Measurements from ENCODE around the gene LBX2.
"Not testable (repeated sequence)": the region's sequence is repeated elsewhere in the genome, so short reads cannot be mapped to it uniquely, and the experiment has no call there.

Gene LBX2

GRCh38 chr2:74482801-74483674, 16.4 kb downstream of the LBX2 start, which contains the start of the genes CCDC142 and TTC31:
CCDC142 (minus strand) TSS chr2:74482998; CDS start chr2:74482837, 161 bp downstream.
TTC31 (plus strand) TSS chr2:74483081; CDS start chr2:74483096, 15 bp downstream.
- peak; percentile 84 to 99 (median 99) for DNase-seq

DNA sequence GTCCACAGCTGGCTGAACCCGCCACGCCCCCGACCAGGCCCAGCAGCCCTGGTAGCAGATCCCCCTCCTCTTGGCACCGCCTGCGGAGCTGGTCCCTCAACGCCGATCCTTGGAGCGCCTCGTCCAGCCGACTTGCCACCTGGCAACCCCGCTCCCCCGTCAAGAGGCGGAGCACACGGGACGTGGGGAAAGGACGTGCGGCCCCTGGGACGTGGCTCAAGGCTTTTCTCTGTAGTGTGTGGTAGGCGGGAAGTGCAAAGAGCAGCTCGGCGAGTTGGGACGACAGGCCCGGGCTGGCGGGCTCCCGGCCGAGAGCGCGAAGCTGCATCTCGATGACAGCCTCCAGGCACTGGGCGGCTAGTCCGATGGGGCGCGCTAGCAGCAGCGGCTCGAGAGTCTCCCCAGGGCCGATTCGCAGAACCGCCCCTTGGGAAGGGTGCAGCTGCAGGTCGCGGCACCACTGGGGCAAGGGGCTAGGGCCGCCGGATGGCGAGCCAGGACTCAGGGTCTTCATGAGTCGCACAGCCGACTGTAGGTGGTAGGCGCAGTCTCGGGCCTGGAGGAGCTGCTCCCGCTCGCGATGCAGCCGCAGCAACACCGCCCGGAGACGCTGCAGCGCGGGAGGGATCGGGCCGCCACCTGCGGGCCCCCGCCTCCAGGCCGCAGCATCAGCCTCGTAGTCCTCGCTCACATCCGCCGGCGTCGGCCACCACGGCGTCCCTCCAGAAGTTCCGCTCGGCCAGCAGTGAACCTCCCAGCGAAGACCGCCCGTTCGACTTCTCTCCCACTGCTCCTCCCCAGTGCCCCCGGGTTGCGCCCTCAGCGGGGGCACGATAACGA, 17.2 kb downstream of the LBX2 start:
- DNase-seq = peak in 2 of 3 experiments; percentile 70 to 95

DNA sequence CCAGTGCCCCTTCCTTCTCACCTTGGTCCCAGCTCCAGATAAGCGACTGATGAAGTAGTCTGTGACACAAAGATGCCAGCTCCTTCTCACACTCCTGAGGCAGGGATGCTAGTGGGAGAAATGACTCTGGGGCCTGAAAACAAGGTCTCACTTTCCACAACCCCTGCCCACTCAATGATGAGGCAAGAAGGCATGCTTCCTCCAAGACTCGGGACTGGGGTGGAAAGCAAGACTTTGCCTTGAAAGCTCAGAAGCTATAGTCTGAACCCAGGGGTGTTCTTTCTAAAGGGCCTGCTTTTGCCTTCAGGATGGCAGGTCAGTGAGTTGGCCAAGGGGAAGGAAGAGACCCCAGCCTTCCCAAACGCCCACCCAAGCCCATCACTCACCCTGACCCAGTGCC, 18.0 kb downstream of the LBX2 start:
- DNase-seq = no peak

GRCh38 chr2:74474899-74475298, 24.5 kb downstream of the LBX2 start:
- no peak for DNase-seq

GRCh38 chr2:74474481-74474880, 24.9 kb downstream of the LBX2 start:
- no peak for DNase-seq

DNA sequence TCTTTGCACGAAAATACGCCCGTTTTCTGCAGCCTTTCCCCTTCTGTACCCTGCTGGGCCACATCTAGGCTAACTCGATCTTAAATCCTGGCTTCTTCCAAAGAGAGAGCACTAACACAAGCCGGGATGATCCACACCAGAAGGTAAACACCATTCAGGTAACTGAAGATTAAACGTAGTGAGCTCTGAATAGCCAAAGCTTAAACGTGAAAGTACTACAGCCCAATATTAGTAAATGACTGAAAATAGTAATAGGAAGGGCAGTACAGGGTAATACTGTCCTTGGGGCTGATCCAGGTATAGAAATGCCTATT, 26.5 kb downstream of the LBX2 start:
- no peak for DNase-seq

DNA sequence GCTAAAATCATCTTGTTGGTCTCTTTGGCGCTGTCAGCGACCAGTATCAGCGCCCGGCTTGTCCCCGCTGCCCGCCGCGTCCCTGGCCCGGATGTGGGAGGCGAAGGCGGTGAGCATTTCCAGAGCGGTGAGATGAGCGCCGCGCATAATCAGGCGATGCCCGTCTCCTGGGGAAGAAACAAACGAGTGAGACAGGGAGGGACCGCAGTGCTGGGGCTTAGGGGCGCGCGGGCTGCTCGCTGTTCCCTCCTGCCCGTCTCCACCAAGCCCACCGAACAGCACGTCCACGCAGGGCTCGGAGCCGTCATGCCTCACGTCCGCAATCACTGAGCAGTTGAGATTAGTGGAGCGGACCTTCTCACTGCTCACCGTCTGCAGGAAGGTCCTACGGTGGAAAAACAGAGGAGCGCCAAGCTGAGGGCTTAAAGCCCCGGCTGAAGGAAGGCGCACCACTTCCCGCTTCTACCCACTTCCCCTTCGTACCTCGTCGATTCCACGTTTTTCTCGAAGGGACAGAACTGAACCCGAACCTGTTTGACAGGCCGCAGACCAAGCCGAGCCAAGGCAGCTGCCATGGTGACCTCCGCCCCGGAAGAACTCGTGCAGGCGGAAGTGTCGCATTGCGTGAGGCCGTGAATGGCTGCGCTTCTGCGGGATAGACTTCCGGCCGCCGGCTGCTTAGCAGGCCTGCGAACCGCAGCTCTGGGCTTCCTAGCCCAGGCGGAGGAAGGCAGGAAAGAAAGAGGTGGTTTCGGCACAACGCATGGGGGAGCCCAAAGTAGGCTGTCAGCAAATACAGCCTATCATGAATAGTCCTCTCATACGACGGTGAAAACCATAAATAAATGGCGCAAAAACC, 27.1 kb downstream of the LBX2 start, which contains the start of gene MRPL53:
Gene MRPL53, minus strand, starts transcription at position 595 of the 859 bp plus-strand sequence. Its CDS starts 20 bp downstream, at position 575.
- peak; percentile 86 to 98 (median 97) for DNase-seq

- DNase-seq = peak in 1 of 3 experiments; percentile 47
Measured at GRCh38 chr2:74471332-74472065, 27.9 kb downstream of the LBX2 start.

GRCh38 chr2:74470742-74471141, 28.7 kb downstream of the LBX2 start:
- not testable (repeated sequence) for DNase-seq

DNA sequence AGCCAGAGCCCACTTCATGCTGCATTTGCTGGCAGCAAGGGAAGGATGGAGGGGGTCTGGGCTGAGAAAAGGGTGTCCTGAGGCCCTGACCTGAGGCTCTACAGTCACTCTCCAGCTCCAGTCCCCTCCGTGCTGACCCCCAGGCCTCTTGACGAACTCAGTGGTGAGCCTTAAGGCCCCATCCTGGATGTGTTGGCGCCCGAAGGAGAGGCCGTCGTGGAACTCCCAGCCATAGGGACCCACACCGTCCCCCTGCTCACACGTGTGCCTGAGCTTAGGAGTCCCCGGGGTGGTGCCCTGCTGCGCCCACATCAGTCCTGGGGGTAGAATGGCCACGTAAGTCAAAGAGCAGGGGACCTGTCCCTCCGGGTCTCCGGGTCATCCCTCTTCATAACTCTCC, 35.0 kb downstream of the LBX2 start:
- DNase-seq = peak in 1 of 3 experiments; percentile 54

GRCh38 chr2:74462786-74463105, 36.7 kb downstream of the LBX2 start:
- no peak for DNase-seq

DNA sequence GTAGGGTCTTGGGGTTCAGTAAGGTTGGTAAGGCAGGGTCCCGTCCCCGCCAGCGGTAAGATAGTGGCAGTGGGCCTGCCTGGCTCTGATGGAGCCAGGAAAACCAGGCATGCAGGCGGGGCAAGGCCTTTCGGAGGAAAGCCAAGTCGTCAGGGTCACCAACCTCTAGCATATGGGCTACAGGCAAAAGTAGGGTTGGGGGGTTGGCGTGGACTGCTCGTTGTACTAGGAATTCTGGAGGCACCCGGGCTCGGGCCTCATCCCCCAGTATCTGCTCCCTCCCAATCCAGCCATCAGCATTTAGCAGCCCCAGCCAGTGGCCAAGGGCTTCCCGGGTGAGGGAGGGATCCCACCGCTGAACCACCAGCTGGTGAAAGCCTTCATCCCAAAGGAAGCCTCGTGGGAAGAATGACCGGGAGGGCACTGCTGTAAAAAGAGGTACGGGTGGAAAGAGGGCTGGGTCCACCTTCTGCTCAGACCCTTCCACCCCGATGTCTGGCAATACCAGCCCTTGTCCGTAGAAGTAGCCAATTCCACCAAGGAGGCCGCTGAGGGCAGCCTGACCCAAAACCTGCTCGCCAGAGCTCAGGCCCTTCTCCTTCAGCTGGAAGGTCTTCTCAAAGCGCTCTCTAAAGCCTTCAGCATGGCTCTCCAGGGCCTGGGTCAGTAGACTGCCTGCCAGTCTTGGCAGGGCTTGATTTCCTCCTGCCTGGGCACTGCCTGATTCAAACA, 37.2 kb downstream of the LBX2 start:
- no peak for DNase-seq

GRCh38 chr2:74461187-74462053, 38.0 kb downstream of the LBX2 start:
- no peak for DNase-seq

DNA sequence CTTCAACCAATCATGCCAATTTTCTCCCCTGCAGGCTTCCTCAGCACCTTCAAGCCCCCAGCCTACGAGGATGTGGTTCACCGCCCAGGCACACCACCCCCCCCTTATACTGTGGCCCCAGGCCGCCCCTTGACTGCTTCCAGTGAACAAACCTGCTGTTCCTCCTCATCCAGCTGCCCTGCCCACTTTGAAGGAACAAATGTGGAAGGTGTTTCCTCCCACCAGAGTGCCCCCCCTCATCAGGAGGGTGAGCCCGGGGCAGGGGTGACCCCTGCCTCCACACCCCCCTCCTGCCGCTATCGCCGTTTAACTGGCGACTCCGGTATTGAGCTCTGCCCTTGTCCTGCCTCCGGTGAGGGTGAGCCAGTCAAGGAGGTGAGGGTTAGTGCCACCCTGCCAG, 39.2 kb downstream of the LBX2 start:
- DNase-seq = not testable (repeated sequence)

DNA sequence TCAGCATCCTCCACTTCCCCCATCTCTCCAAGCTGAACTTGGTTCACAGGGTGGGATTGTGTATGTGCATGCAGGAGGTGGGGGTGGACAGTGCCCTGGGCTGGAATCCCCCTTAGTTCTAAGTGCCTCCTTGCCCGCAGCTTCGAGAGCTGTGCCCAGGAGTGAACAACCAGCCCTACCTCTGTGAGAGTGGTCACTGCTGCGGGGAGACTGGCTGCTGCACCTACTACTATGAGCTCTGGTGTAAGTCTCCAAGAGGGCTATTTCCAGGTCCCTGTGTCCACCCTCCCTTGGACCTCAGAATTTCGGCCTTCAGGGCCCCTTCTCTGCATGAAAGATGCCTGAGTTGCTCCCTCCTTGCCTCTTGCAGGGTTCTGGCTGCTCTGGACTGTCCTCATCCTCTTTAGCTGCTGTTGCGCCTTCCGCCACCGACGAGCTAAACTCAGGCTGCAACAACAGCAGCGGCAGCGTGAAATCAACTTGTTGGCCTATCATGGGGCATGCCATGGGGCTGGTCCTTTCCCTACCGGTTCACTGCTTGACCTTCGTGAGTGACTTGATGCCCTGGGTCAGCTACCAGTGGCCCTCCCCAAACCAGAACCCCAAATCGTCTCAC, 39.8 kb downstream of the LBX2 start:
- DNase-seq = not testable (repeated sequence)

DNA sequence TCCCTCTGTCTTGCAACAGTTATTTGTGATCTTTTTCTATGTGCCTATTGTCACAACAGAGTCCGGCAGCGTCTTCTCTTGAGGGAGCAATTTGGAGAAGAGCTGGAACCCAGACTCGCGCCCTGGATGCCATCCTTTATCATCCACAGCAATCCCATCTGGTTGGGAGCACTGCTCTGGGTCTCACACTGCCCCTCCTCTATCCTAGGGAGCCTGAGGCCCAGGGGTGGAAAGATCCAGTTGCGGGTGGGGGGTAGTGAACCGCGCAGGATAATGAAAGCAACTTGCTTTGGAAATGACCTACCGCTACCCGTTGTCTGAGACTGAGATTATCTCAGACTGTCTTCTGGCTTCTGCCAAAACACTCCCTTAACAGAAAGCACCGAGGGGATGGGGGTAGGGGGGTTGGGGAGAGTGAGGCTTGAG, 40.5 kb downstream of the LBX2 start:
- DNase-seq = peak in 1 of 3 experiments; percentile 60

- DNase-seq = peak; percentile 96 to 100 (median 100)
Measured at GRCh38 chr2:74458132-74458937, 41.1 kb downstream of the LBX2 start, which contains the start of gene WBP1. WBP1 (plus strand) TSS chr2:74458438; CDS start chr2:74458603, 165 bp downstream.

- DNase-seq = peak; percentile 66 to 95 (median 94)
Measured at GRCh38 chr2:74457549-74458131, 41.8 kb downstream of the LBX2 start.
